ENCODE measurements around the gene SLC12A8. TPM values are rescaled to one million over a fixed set of nuclear protein-coding genes. Genes with fewer than 3 reads are reported as not detected.

SLC12A8 gene
- total RNA-seq, 1 experiment from 2014 or later, result 7.1 TPM

GRCh38 chr3:125202197-125202596 lies 10.4 kb downstream of the SLC12A8 start:
- BruUV-seq (replicated peaks), result no TSS peak
- H3K36me3 ChIP-seq (ENCODE audit: insufficient read depth, low read length, poor library complexity, severe bottlenecking), result no peaks in the 10 kb centered on the region
- intact Hi-C loops (cut with micrococcal nuclease; ENCODE audit: unreplicated experiment), result no loop called here
- TF ChIP-seq, protein P1, sequence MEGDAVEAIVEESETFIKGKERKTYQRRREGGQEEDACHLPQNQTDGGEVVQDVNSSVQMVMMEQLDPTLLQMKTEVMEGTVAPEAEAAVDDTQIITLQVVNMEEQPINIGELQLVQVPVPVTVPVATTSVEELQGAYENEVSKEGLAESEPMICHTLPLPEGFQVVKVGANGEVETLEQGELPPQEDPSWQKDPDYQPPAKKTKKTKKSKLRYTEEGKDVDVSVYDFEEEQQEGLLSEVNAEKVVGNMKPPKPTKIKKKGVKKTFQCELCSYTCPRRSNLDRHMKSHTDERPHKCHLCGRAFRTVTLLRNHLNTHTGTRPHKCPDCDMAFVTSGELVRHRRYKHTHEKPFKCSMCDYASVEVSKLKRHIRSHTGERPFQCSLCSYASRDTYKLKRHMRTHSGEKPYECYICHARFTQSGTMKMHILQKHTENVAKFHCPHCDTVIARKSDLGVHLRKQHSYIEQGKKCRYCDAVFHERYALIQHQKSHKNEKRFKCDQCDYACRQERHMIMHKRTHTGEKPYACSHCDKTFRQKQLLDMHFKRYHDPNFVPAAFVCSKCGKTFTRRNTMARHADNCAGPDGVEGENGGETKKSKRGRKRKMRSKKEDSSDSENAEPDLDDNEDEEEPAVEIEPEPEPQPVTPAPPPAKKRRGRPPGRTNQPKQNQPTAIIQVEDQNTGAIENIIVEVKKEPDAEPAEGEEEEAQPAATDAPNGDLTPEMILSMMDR (conservative IDR thresholded peaks at IDR 0.05; ENCODE audit: low read depth, low read length), result peak; percentile 36; the same call in 1 of the 2 replicates
- TF ChIP-seq EZH2 (IDR thresholded peaks at IDR 0.05; ENCODE audit: borderline replicate concordance, low read depth, low read length, poor library complexity, severe bottlenecking), result no peak
- H3K9me3 ChIP-seq (ENCODE audit: low read depth, low read length, poor library complexity, severe bottlenecking), result peaks cover 2% of the 10 kb centered on the region
- no peak overlapping the region for H3K27ac ChIP-seq (ENCODE audit: low read depth, low read length, poor library complexity, severe bottlenecking)
- DNase-seq (ENCODE audit: low spot score), result no peak
- no peaks in the 10 kb centered on the region for H3K4me1 ChIP-seq (ENCODE audit: insufficient read depth, low read length, poor library complexity, severe bottlenecking)
- ChIA-PET POLR2A (ENCODE audit: low non-redundant PET) (interaction anchor here (0.6 kb wide), 1 partner anchor 185 kb away, joined by 18 read pairs; no protein-coding TSS in a partner anchor), CTCF (interaction anchor here (0.6 to 0.7 kb wide), 2 partner anchors 10 to 714 kb away, joined by 3 to 4 read pairs; no protein-coding TSS in a partner anchor)
- no peaks in the 10 kb centered on the region for H3K27me3 ChIP-seq (replicated peaks; ENCODE audit: insufficient read depth, low read depth, low read length, poor library complexity)
- H3K4me3 ChIP-seq (ENCODE audit: low read depth, low read length, poor library complexity, severe bottlenecking), result no peak overlapping the region

DNA sequence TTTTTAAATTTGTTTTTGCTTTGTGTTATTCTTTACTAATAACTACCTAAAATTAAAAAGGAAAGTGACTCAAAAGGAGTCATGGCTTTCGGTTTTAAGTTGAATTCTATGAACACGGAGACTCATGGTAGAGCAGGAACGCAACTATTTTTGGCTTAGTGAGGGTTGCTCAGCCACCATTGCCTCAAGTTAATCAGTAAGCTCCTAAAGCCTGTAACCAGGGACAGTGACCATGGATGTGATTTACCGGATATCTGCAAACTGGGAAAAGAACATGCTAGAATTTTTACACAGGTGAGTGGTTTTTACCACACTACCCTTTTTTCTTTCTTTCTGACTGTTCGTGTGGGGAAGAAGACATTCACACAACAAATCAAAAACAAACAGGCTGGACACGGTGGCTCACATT lies 11.8 kb downstream of the SLC12A8 start:
- Histone ChIP-seq H3K4me1 (ENCODE audit: insufficient read depth, low read length, poor library complexity, severe bottlenecking) (no peaks in the 10 kb centered on the region), H3K36me3 (ENCODE audit: insufficient read depth, low read length, poor library complexity, severe bottlenecking) (no peaks in the 10 kb centered on the region), H3K4me3 (ENCODE audit: low read depth, low read length, poor library complexity, severe bottlenecking) (no peak overlapping the region), H3K27ac (ENCODE audit: low read depth, low read length, poor library complexity, severe bottlenecking) (no peak overlapping the region), H3K27me3 (replicated peaks; ENCODE audit: insufficient read depth, low read depth, low read length, poor library complexity) (no peaks in the 10 kb centered on the region), H3K9me3 (ENCODE audit: low read depth, low read length, poor library complexity, severe bottlenecking) (peaks cover 2% of the 10 kb centered on the region)
- no peak for DNase-seq (ENCODE audit: low spot score)
- intact Hi-C loops (cut with micrococcal nuclease; ENCODE audit: unreplicated experiment), result no loop called here
- TF ChIP-seq, protein P1 (conservative IDR thresholded peaks at IDR 0.05; ENCODE audit: low read depth, low read length), result no peak
- TF ChIP-seq EZH2 (IDR thresholded peaks at IDR 0.05; ENCODE audit: borderline replicate concordance, low read depth, low read length, poor library complexity, severe bottlenecking), result no peak
- ChIA-PET POLR2A (ENCODE audit: low non-redundant PET) (no interaction called here), CTCF (no interaction called here)
- no TSS peak for BruUV-seq (replicated peaks)

DNA sequence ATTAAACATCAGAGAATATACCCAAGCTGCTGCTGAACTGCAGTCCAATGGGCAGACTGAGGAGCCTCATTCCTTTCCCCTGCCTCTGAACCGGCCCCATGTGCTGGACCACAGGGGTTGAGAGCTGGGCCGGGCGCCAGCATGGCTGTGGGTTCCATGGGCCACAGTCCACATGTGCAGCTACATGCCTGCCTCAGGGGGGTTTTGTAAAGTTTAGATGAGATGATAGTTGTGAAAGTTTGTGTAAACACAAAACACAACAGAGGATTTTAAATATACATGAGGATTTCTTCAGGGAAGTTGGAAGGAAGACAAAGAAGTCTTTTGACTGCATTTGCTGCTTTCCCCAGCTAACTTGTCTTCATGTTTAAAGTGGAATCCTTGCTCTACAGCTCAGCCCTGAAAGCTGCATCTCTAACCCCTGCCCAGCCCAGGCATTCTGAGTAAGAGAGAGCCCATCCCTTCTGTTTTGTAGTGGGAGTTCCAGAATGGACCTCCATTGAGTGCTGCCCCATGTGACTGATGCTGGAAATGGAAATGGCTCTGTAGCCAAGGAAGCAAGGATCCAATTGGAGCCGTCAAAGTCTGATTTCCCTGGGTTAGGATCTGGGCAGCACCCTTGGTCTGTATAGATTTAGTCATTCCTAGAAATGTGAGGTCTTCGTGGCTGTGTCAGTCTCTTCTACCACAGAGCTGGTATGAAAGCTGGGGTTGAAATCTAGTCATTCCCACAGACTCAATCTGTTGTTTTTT lies 17.5 kb downstream of the SLC12A8 start:
- no peak overlapping the region for H3K27ac ChIP-seq (ENCODE audit: low read depth, low read length, poor library complexity, severe bottlenecking)
- no TSS peak for BruUV-seq (replicated peaks)
- CTCF ChIA-PET, result no interaction called here
- no peak for DNase-seq (ENCODE audit: low spot score)
- H3K36me3 ChIP-seq (ENCODE audit: insufficient read depth, low read length, poor library complexity, severe bottlenecking), result no peaks in the 10 kb centered on the region
- no peaks in the 10 kb centered on the region for H3K27me3 ChIP-seq (replicated peaks; ENCODE audit: insufficient read depth, low read depth, low read length, poor library complexity)
- no peaks in the 10 kb centered on the region for H3K4me1 ChIP-seq (ENCODE audit: insufficient read depth, low read length, poor library complexity, severe bottlenecking)
- TF ChIP-seq EZH2 (IDR thresholded peaks at IDR 0.05; ENCODE audit: borderline replicate concordance, low read depth, low read length, poor library complexity, severe bottlenecking), result no peak
- TF ChIP-seq, protein P1 (conservative IDR thresholded peaks at IDR 0.05; ENCODE audit: low read depth, low read length), result no peak
- POLR2A ChIA-PET (ENCODE audit: low non-redundant PET), result no interaction called here
- no peak overlapping the region for H3K4me3 ChIP-seq (ENCODE audit: low read depth, low read length, poor library complexity, severe bottlenecking)
- intact Hi-C loops (cut with micrococcal nuclease; ENCODE audit: unreplicated experiment), result loop anchor here (10.0 kb wide), 1 partner anchor 200 kb away; no protein-coding TSS in a partner anchor
- H3K9me3 ChIP-seq (ENCODE audit: low read depth, low read length, poor library complexity, severe bottlenecking), result no peaks in the 10 kb centered on the region
